Naive thymus-derived CD8-positive, alpha-beta T cell (primary cell): ENCODE measurements around the gene ANKDD1B. TPM values are rescaled to one million over a fixed set of nuclear protein-coding genes. Genes with fewer than 3 reads are reported as not detected.
"Not testable (repeated sequence)": the region's sequence is repeated elsewhere in the genome, so short reads cannot be mapped to it uniquely, and the experiment has no call there.

Experiments
- ATAC-seq, 2 donors: fragments of 150-1000 bp; cut with Tn5 transposase in 1 of 2; sonication (Bioruptor Pico), chemical (Tn5 transposase) in 1 of 2; 1 replicate in 1 of 2; 2 replicates in 1 of 2; pipeline ENCODE4 v1.10.0; 2021; ENCODE audit warnings: mild to moderate bottlenecking in 2 of 2, moderate library complexity in 2 of 2
- POLR2A ChIA-PET: fragments of 350-600 bp; sonication (Branson Sonifier 250); formaldehyde crosslinking; loops from one replicate; lab custom pipeline; 2021; ENCODE audit warnings: antibody characterized with exemption; lab: Charles Lee
- DNase-seq, 10 donors: peaks; one replicate each; pipeline versions ENCODE4 v3.0.0 to v3.0.0-alpha.2; 2020 to 2022
- H3K27ac Mint-ChIP-seq, 10 donors: one replicate each; pipeline ENCODE4 v1.8.0; 2020 to 2022; ENCODE audit warnings: mild to moderate bottlenecking in 10 of 10, mixed read lengths in 10 of 10, moderate library complexity in 4 of 10, inconsistent platforms in 1 of 10
- H3K27me3 Mint-ChIP-seq, 5 donors: one replicate each; pipeline ENCODE4 v1.8.0; 2021 to 2022; ENCODE audit warnings: mixed read lengths in 5 of 5
- H3K36me3 Mint-ChIP-seq, 3 donors: one replicate each; pipeline ENCODE4 v1.8.0; 2020 to 2022; ENCODE audit warnings: mixed read lengths in 3 of 3, mild to moderate bottlenecking in 2 of 3, inconsistent platforms in 1 of 3
- H3K4me1 Mint-ChIP-seq, 4 donors: one replicate each; pipeline ENCODE4 v1.8.0; 2021 to 2022; ENCODE audit warnings: mixed read lengths in 4 of 4
- H3K4me3 Mint-ChIP-seq, 10 donors: one replicate each; pipeline ENCODE4 v1.8.0; 2020 to 2022; ENCODE audit warnings: mild to moderate bottlenecking in 10 of 10, mixed read lengths in 10 of 10, moderate library complexity in 6 of 10, inconsistent platforms in 1 of 10
- H3K9me3 Mint-ChIP-seq, 9 donors: one replicate each; pipeline ENCODE4 v1.8.0; 2020 to 2022; ENCODE audit warnings: mixed read lengths in 9 of 9, mild to moderate bottlenecking in 3 of 9, inconsistent platforms in 1 of 9, moderate library complexity in 1 of 9
- polyA plus RNA-seq, 3 donors: library from polyadenylated mRNA; unstranded; fragments of 300-500 nt; fragmentation: Illumina TruSeq; gene quantifications; one replicate each; pipeline ENCODE4 v1.2.3, GENCODE V29; 2021
- total RNA-seq, 8 experiments: library from RNA in 2 of 8; stranded (reverse) in 2 of 8; gene quantifications; one replicate each; pipeline ENCODE4 v1.2.3 and lab custom pipeline; 2021 to 2026

The ANKDD1B gene
- total and polyA plus RNA-seq, 5 experiments from 2014 or later: 0.27 to 0.75 (median 0.39) TPM

- no peak for DNase-seq
- ATAC-seq: no peak
- H3K27ac Mint-ChIP-seq: peak overlapping the region in 1 of 10 donors; percentile 33
- no peaks in the 10 kb centered on the region for H3K9me3 Mint-ChIP-seq
- H3K4me3 Mint-ChIP-seq: no peak overlapping the region
- peaks cover 0 to 3% (median 3%) of the 10 kb centered on the region in 4 donors for H3K4me1 Mint-ChIP-seq
- H3K27me3 Mint-ChIP-seq: no peaks in the 10 kb centered on the region
- POLR2A ChIA-PET: no interaction called here
- peaks cover 0 to 75% (median 24%) of the 10 kb centered on the region in 3 donors for H3K36me3 Mint-ChIP-seq
Observed at GRCh38 chr5:75690669-75691068, 79.4 kb downstream of the ANKDD1B start.

GRCh38 chr5:75694781-75695180 is 83.5 kb downstream of the ANKDD1B start:
- H3K27ac Mint-ChIP-seq: peak overlapping the region in 1 of 10 donors; percentile 19
- no peak for DNase-seq
- peaks cover 3 to 9% (median 8%) of the 10 kb centered on the region in 4 donors for H3K4me1 Mint-ChIP-seq
- no peak overlapping the region for H3K4me3 Mint-ChIP-seq
- peaks cover 0 to 3% (median 0%) of the 10 kb centered on the region in 9 donors for H3K9me3 Mint-ChIP-seq
- POLR2A ChIA-PET: no interaction called here
- H3K36me3 Mint-ChIP-seq: peaks cover 4 to 60% (median 24%) of the 10 kb centered on the region in 3 donors
- no peaks in the 10 kb centered on the region for H3K27me3 Mint-ChIP-seq
- no peak for ATAC-seq

DNA sequence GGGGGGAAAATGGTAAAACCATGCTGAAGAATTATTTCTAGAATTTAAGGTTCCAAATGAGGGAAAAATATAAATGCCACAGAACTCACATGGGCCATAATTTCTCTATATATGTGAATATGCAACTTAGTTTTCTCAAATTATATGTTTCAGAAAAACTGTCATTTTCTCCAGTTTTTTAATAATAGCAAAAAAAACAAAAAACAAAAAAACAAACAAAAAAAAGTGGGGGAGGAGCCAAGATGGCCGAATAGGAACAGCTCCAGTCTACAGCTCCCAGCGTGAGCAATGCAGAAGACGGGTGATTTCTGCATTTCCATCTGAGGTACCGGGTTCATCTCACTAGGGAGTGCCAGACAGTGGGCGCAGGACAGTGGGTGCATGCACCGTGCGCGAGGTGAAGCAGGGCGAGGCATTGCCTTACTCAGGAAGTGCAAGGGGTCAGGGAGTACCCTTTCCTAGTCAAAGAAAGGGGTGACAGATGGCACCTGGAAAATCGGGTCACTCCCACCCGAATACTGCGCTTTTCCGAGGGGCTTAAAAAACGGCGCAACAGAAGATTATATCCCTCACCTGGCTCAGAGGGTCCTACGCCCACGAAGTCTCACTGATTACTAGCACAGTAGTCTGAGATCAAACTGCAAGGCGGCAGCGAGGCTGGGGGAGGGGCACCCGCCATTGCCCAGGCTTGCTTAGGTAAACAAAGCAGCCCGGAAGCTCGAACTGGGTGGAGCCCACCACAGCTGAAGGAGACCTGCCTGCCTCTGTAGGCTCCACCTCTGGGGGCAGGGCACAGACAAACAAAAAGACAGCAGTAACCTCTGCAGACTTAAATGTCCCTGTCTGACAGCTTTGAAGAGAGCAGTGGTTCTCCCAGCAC is 84.5 kb downstream of the ANKDD1B start:
- H3K4me1 Mint-ChIP-seq, H3K9me3 Mint-ChIP-seq, ATAC-seq, DNase-seq, H3K4me3 Mint-ChIP-seq, POLR2A ChIA-PET, H3K27me3 Mint-ChIP-seq: not testable (repeated sequence)
- Mint-ChIP-seq H3K36me3 (peaks cover 4 to 54% (median 24%) of the 10 kb centered on the region in 3 donors), H3K27ac (peak overlapping the region in 2 of 10 donors; percentile 17 to 59)

DNA sequence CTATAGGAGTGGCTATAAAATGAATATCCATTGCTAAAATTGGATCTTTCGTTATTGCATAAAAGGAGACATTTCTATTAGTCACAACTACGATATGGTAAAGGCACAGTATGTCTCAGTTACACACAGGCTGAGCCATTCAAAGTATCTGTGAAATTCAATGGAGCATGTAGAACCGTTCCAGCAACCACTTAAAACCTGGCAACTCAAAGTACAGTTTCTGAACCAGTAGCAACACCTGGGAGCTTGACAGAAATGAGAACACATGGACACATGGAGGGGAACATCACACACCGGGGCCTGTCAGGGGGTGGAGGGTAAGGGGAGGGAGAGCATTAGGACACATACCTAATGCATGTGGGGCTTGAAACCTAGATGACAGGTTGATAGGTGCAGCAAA is 90.6 kb downstream of the ANKDD1B start:
- Mint-ChIP-seq H3K4me1 (peaks cover 0 to 14% (median 7%) of the 10 kb centered on the region in 4 donors), H3K9me3 (peaks cover 0 to 3% (median 0%) of the 10 kb centered on the region in 9 donors), H3K36me3 (peaks cover 10 to 55% (median 29%) of the 10 kb centered on the region in 3 donors), H3K27ac (peak overlapping the region in 1 of 10 donors; percentile 65), H3K27me3 (no peaks in the 10 kb centered on the region), H3K4me3 (no peak overlapping the region)
- POLR2A ChIA-PET: no interaction called here
- DNase-seq: no peak
- ATAC-seq: no peak

DNA sequence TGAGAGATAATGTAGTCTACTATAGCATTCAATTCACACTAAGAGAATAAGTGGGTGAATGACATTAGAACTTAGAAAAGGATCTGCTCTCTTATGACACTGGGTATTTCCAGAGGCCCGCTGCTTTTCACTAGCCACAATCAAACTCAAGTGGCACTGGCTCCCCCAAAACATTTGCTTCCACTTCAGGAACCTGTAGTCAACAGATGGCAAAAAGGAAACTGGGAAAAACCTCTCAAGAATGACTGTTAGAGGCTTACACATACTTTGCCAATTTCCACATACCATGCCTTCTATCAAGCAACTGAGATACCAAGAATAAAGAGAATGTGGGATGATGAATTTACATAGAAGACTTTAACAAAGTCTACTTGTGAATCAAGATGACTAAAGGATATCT is 94.8 kb downstream of the ANKDD1B start:
- Mint-ChIP-seq H3K9me3 (no peaks in the 10 kb centered on the region), H3K27me3 (no peaks in the 10 kb centered on the region), H3K36me3 (peaks cover 6 to 52% (median 21%) of the 10 kb centered on the region in 3 donors), H3K4me1 (peaks cover 3 to 20% (median 8%) of the 10 kb centered on the region in 4 donors), H3K27ac (peak overlapping the region in 2 of 10 donors; percentile 2 to 65), H3K4me3 (no peak overlapping the region)
- POLR2A ChIA-PET: no interaction called here
- DNase-seq: no peak
- no peak for ATAC-seq

DNA sequence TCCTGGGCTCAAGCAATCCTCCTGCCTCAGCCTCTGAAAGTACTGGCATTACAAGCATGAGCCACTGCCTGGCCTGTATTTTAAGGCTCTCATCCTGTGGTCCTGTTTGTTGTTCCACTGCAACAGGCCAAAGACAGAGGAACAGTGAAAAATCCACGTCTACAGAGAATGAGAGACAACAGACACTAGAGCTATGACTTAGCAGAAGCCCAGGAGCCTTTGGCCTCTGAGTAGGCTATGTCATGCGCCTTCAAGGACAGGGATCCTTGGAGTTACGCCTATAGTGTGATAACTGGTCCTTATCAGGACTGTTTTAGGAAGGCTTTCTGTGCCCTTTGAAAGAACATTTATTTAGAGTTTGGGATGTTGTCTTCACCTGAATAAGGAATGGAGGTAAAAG is 95.5 kb downstream of the ANKDD1B start:
- H3K36me3 Mint-ChIP-seq: peaks cover 6 to 53% (median 23%) of the 10 kb centered on the region in 3 donors
- H3K4me3 Mint-ChIP-seq: no peak overlapping the region
- POLR2A ChIA-PET: no interaction called here

DNA sequence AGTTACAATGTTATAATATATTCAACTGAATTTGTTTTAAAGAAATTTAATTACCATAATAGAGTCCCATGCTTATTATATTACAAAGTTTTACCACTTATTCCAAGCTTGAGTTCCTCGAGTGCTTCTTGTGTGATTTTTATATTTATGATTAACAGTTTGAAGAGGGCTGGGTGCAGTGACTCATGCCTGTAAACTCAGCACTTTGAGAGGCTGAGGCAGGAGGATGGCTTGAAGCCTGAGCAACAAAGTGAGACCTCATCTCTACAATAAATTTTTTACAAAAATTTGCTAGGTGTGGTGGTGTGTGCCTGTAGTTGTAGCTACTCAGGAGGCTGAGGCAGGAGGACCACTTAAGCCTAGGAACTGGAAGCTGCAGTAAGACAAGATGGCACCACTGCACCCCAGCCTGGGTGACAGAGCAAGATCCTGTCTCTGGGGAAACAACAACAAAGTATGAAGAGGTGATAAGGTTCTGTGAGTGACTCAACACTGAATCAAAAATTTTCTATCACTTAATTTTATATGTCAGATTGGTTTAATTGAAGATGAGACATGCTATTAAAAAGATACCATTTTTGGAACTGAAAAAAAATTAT is 96.8 kb downstream of the ANKDD1B start:
- Mint-ChIP-seq H3K36me3 (peaks cover 0 to 49% (median 10%) of the 10 kb centered on the region in 3 donors), H3K9me3 (no peaks in the 10 kb centered on the region), H3K27me3 (no peaks in the 10 kb centered on the region), H3K4me3 (no peak overlapping the region), H3K4me1 (peaks cover 4 to 15% (median 9%) of the 10 kb centered on the region in 4 donors), H3K27ac (no peak overlapping the region)
- POLR2A ChIA-PET: no interaction called here
- ATAC-seq (no peak), DNase-seq (no peak)

More for the DNA sequence above, 95.5 kb downstream of the ANKDD1B start:
- peaks cover 3 to 21% (median 9%) of the 10 kb centered on the region in 4 donors for H3K4me1 Mint-ChIP-seq
- no peaks in the 10 kb centered on the region for H3K27me3 Mint-ChIP-seq
- ATAC-seq: no peak
- H3K27ac Mint-ChIP-seq: peak overlapping the region in 1 of 10 donors; percentile 18
- no peaks in the 10 kb centered on the region for H3K9me3 Mint-ChIP-seq
- DNase-seq: no peak

- peaks cover 17 to 35% (median 30%) of the 10 kb centered on the region in 4 donors for H3K4me1 Mint-ChIP-seq
- ATAC-seq: no peak
- H3K27ac Mint-ChIP-seq: peak overlapping the region in 2 of 10 donors; percentile 16 to 56
Observed at GRCh38 chr5:75710637-75711036, 99.4 kb downstream of the ANKDD1B start.

DNA sequence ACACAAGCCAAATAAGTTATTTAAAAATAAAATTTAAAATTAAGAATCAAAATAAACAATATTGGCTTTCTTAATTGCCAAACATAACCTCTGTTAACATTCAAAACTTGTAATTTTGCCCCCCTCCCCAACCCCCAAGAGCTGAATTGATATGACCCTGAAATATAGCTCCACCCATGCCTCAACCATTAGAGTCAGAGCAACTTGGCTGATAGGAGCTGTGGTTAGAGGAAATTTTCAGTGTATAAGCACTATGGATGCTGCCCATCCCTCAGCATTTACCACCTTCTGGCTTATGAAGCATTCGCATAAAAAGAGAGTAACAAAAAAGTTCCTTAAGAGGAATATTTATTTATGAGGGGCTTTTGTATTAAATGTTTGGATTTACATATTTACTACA is 99.9 kb downstream of the ANKDD1B start:
- H3K4me1 Mint-ChIP-seq: peaks cover 20 to 40% (median 35%) of the 10 kb centered on the region in 4 donors

More at GRCh38 chr5:75710637-75711036, 99.4 kb downstream of the ANKDD1B start:
- POLR2A ChIA-PET: no interaction called here
- H3K27me3 Mint-ChIP-seq: no peaks in the 10 kb centered on the region
- H3K36me3 Mint-ChIP-seq: peaks cover 5 to 50% (median 10%) of the 10 kb centered on the region in 3 donors
- no peak overlapping the region for H3K4me3 Mint-ChIP-seq
- no peaks in the 10 kb centered on the region for H3K9me3 Mint-ChIP-seq
- no peak for DNase-seq

GRCh38 chr5:75712091-75712490 is 100.8 kb downstream of the ANKDD1B start:
- peaks cover 5 to 50% (median 10%) of the 10 kb centered on the region in 3 donors for H3K36me3 Mint-ChIP-seq

More for the DNA sequence above, 99.9 kb downstream of the ANKDD1B start:
- Mint-ChIP-seq H3K36me3 (peaks cover 5 to 50% (median 10%) of the 10 kb centered on the region in 3 donors), H3K4me3 (no peak overlapping the region), H3K9me3 (no peaks in the 10 kb centered on the region), H3K27me3 (no peaks in the 10 kb centered on the region), H3K27ac (no peak overlapping the region)
- ATAC-seq (no peak), DNase-seq (no peak)
- POLR2A ChIA-PET: no interaction called here

DNA sequence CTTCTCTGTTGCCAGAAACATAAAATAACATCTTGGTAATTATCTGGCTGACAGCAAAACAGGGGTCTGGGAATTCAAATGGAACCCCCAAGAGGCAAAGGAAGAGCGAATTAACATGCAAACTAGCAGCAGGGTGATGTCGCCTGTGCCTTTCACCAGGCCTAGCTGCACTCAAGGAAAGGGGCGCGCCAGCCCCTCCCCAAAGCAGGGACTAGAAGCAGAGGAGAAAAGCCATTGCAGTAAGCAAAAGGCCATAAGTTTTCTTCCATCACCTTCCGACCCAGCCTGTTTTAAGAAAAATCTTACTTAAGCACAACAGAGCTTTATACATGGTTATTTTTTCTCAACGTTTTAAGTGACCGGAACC is 105.4 kb downstream of the ANKDD1B start:
- peaks cover 5 to 28% (median 6%) of the 10 kb centered on the region in 3 donors for H3K36me3 Mint-ChIP-seq
- DNase-seq (peak in 1 of 10 donors; percentile 9), ATAC-seq (peak in 1 of 2 donors; percentile 2)
- peaks cover 24 to 41% (median 39%) of the 10 kb centered on the region in 4 donors for H3K4me1 Mint-ChIP-seq
- peak overlapping the region; percentile 92 to 100 (median 98) for H3K27ac Mint-ChIP-seq
- POLR2A ChIA-PET: interaction anchor here (1.1 kb wide), 1 partner anchor 380 kb away, joined by 4 read pairs; the partner anchor contains the start of gene HMGCR
- peak overlapping the region; percentile 96 to 100 (median 99) for H3K4me3 Mint-ChIP-seq
- no peaks in the 10 kb centered on the region for H3K9me3 Mint-ChIP-seq
- peaks cover 0 to 3% (median 0%) of the 10 kb centered on the region in 5 donors for H3K27me3 Mint-ChIP-seq

More at GRCh38 chr5:75712091-75712490, 100.8 kb downstream of the ANKDD1B start:
- DNase-seq (no peak), ATAC-seq (no peak)
- no peaks in the 10 kb centered on the region for H3K9me3 Mint-ChIP-seq
- peaks cover 25 to 48% (median 43%) of the 10 kb centered on the region in 4 donors for H3K4me1 Mint-ChIP-seq
- H3K27me3 Mint-ChIP-seq: no peaks in the 10 kb centered on the region
- no peak overlapping the region for H3K4me3 Mint-ChIP-seq
- POLR2A ChIA-PET: no interaction called here
- H3K27ac Mint-ChIP-seq: peak overlapping the region in 1 of 10 donors; percentile 39

GRCh38 chr5:75717082-75717922 is 106.0 kb downstream of the ANKDD1B start, which contains the start of gene POC5:
Gene POC5 (minus strand): TSS chr5:75717437. CDS start chr5:75712937, 4,500 bp downstream.
- Mint-ChIP-seq H3K4me1 (peaks cover 24 to 40% (median 38%) of the 10 kb centered on the region in 4 donors), H3K4me3 (peak within 1 kb of the TSS; percentile 96 to 100 (median 99)), H3K9me3 (no peaks in the 10 kb centered on the region), H3K27me3 (peaks cover 0 to 3% (median 0%) of the 10 kb centered on the region in 5 donors), H3K27ac (peak within 1 kb of the TSS; percentile 92 to 100 (median 98)), H3K36me3 (peaks cover 5 to 24% (median 6%) of the 10 kb centered on the region in 3 donors)
- DNase-seq (peak; percentile 96 to 99 (median 98)), ATAC-seq (peak; percentile 95 to 96)
- POLR2A ChIA-PET: interaction anchor here (0.6 to 1.1 kb wide), 3 partner anchors 205 to 481 kb away, joined by 3 to 4 read pairs (median 4); partner anchors contain the start of genes HMGCR and POLK
